Transverse colon (tissue), 4 donors: ENCODE results near the gene EIF4E1B. TPM values are rescaled to one million over a fixed set of nuclear protein-coding genes. Genes with fewer than 3 reads are reported as not detected.

Source experiments
- DNase-seq: peaks from one replicate; pipeline ENCODE4 v3.0.0-alpha.2; 2019
- H3K27ac ChIP-seq, 4 donors: fragments of 200-600 bp; sonication (generic); 2 replicates each; pipeline ENCODE4 v1.5.1; 2016 to 2018; ENCODE audit warnings: inconsistent platforms in 4 of 4
- H3K27me3 ChIP-seq: fragments of 200-600 bp; sonication (generic); 2 replicates; pipeline ENCODE4 v1.5.1; 2017; ENCODE audit warnings: inconsistent platforms
- H3K36me3 ChIP-seq, 4 donors: fragments of 200-600 bp; sonication (generic); 2 replicates each; pipeline ENCODE4 v1.5.1; 2017 to 2019; ENCODE audit warnings: inconsistent platforms in 4 of 4
- H3K4me1 ChIP-seq, 4 donors: fragments of 200-600 bp; sonication (generic); 2 replicates each; pipeline ENCODE4 v1.5.1; 2017 to 2020; ENCODE audit warnings: inconsistent platforms in 4 of 4
- H3K4me3 ChIP-seq, 4 donors: fragments of 200-600 bp; sonication (generic); 1 replicate in 1 of 4; 2 replicates in 3 of 4; pipeline versions ENCODE4 v1.5.1 to v1.6.1; 2017 to 2019; ENCODE audit warnings: inconsistent platforms in 4 of 4
- H3K9me3 ChIP-seq, 2 donors: fragments of 200-600 bp; sonication (generic); 2 replicates each; pipeline ENCODE4 v1.5.1; 2017 to 2019; ENCODE audit warnings: inconsistent platforms in 2 of 2
- EP300 ChIP-seq: sonication (generic); formaldehyde crosslinking; IDR thresholded peaks from one replicate; pipeline ENCODE4 v1.6.1; 2017; ENCODE audit warnings: antibody characterized with exemption, low read depth
- POLR2A ChIP-seq: fragments of 450-650 bp; IDR thresholded peaks from one replicate; pipeline ENCODE4 v1.6.1; 2016; ENCODE audit warnings: antibody characterized with exemption, mild to moderate bottlenecking, moderate library complexity
- POLR2AphosphoS5 ChIP-seq, 3 donors: sonication (generic); formaldehyde crosslinking; IDR thresholded peaks; one replicate each; pipeline ENCODE4 v1.6.1; 2016; ENCODE audit warnings: antibody characterized with exemption in 3 of 3
- WGBS, 2 donors: methylation state at CpG; one replicate each; pipeline ENCODE4 v1.1.5; 2018; ENCODE audit warnings: low coverage in 1 of 2; 5-methylcytosine and 5-hydroxymethylcytosine counted together
- in situ Hi-C, 4 donors: fragments of 200-750 bp; cut with MboI; loops; one replicate each; pipeline versions ENCODE4 v1.15.0 to v1.15.1; 2017; ENCODE audit warnings: low sequenced_read_pairs in 3 of 4, low pct_ligation_motif_present in 1 of 4, low pct_unique_long_range_greater_than_20kb in 1 of 4
- intact Hi-C: fragments of 100-400 bp; cut with DNase I; formaldehyde crosslinking; loops from one replicate; pipeline ENCODE4 v1.15.1; 2023; ENCODE audit warnings: low total_unique reads
- total RNA-seq, 4 donors: library from RNA; depleted of rRNA; stranded (reverse); fragments of >200 nt; gene quantifications; one replicate each; pipeline ENCODE4 v1.1.0, GENCODE V29; 2016
- TF ChIP-seq, protein P1 (sequence below), 5 experiments: fragments of 200-600 bp in 3 of 5; fragments of 450-650 bp in 2 of 5; sonication (generic) in 3 of 5; IDR thresholded peaks; 1 replicate in 2 of 5; 2 replicates in 3 of 5; pipeline ENCODE4 v1.5.1; 2016 to 2017; ENCODE audit warnings: antibody characterized with exemption in 5 of 5, inconsistent platforms in 3 of 5, mild to moderate bottlenecking in 2 of 5, moderate library complexity in 1 of 5

Gene EIF4E1B
- total RNA-seq, 4 donors from 2014 or later, result not detected

GRCh38 chr5:176664479-176664878 lies 34.0 kb downstream of the EIF4E1B start:
- intact Hi-C loops, result no loop called here
- Histone ChIP-seq H3K36me3 (no peaks in the 10 kb centered on the region), H3K9me3 (no peaks in the 10 kb centered on the region), H3K4me3 (no peak overlapping the region), H3K27ac (no peak overlapping the region), H3K4me1 (peaks cover 0 to 3% (median 1%) of the 10 kb centered on the region in 4 donors), H3K27me3 (peaks cover 16% of the 10 kb centered on the region)
- in situ Hi-C loops, result loop anchor here (10.0 to 25.0 kb wide), 3 partner anchors 248 to 300 kb away; no protein-coding TSS in a partner anchor
- WGBS, 2 donors, result 40 to 47% methylated on average over 2 to 6 of the region's 6 CpGs
- TF ChIP-seq, protein P1, sequence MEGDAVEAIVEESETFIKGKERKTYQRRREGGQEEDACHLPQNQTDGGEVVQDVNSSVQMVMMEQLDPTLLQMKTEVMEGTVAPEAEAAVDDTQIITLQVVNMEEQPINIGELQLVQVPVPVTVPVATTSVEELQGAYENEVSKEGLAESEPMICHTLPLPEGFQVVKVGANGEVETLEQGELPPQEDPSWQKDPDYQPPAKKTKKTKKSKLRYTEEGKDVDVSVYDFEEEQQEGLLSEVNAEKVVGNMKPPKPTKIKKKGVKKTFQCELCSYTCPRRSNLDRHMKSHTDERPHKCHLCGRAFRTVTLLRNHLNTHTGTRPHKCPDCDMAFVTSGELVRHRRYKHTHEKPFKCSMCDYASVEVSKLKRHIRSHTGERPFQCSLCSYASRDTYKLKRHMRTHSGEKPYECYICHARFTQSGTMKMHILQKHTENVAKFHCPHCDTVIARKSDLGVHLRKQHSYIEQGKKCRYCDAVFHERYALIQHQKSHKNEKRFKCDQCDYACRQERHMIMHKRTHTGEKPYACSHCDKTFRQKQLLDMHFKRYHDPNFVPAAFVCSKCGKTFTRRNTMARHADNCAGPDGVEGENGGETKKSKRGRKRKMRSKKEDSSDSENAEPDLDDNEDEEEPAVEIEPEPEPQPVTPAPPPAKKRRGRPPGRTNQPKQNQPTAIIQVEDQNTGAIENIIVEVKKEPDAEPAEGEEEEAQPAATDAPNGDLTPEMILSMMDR (IDR thresholded peaks at IDR 0.05), result no peak
- TF ChIP-seq EP300, result no peak
- no peak for DNase-seq

GRCh38 chr5:176664886-176665285 lies 34.4 kb downstream of the EIF4E1B start:
- in situ Hi-C loops, result loop anchor here (10.0 to 25.0 kb wide), 3 partner anchors 247 to 300 kb away; no protein-coding TSS in a partner anchor
- Histone ChIP-seq H3K27ac (no peak overlapping the region), H3K4me3 (no peak overlapping the region), H3K4me1 (peaks cover 0 to 3% (median 1%) of the 10 kb centered on the region in 4 donors), H3K27me3 (peaks cover 20% of the 10 kb centered on the region), H3K9me3 (no peaks in the 10 kb centered on the region), H3K36me3 (no peaks in the 10 kb centered on the region)
- DNase-seq, result no peak
- WGBS, 2 donors, result 58 to 76% methylated on average over 3 to 19 of the region's 19 CpGs
- intact Hi-C loops, result no loop called here
- no peak for TF ChIP-seq POLR2AphosphoS5 (IDR thresholded peaks at IDR 0.05)
- no peak for TF ChIP-seq POLR2A
- TF ChIP-seq, protein P1 (IDR thresholded peaks at IDR 0.05), result no peak
- no peak for TF ChIP-seq EP300

GRCh38 chr5:176665517-176665916 lies 35.0 kb downstream of the EIF4E1B start:
- in situ Hi-C loops (loop anchor here (10.0 to 25.0 kb wide), 3 partner anchors 247 to 299 kb away; no protein-coding TSS in a partner anchor), intact Hi-C loops (no loop called here)
- TF ChIP-seq POLR2AphosphoS5 (IDR thresholded peaks at IDR 0.05), result no peak
- no peak for TF ChIP-seq POLR2A
- TF ChIP-seq EP300, result no peak
- TF ChIP-seq, protein P1 (IDR thresholded peaks at IDR 0.05), result no peak
- no peaks in the 10 kb centered on the region for H3K36me3 ChIP-seq
- H3K27me3 ChIP-seq, result peaks cover 26% of the 10 kb centered on the region
- H3K4me3 ChIP-seq, result no peak overlapping the region
- 70 to 83% methylated on average over 5 to 6 of the region's 6 CpGs for WGBS, 2 donors
- no peaks in the 10 kb centered on the region for H3K9me3 ChIP-seq
- H3K4me1 ChIP-seq, result peaks cover 0 to 3% (median 1%) of the 10 kb centered on the region in 4 donors
- H3K27ac ChIP-seq, result no peak overlapping the region
- DNase-seq, result no peak

DNA sequence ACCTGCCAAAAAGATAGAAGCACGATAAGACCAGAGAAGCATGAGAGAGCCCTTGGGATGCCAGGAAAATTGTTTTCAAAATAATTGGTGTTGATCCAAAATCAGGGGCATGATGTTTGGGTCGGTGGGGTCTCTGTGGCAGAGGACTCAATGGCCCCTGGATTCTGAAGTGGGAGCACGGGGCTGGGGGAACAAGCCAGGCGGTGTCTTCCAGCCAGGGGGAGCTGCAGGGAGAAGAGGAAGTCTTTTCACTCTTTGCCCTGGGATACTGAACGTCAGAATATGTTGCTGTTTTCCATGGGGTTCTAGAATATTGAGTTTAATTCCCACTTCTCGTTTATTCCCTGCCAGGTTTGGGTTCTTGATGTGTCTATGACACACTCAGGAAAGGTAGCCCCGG lies 37.2 kb downstream of the EIF4E1B start:
- Histone ChIP-seq H3K9me3 (no peaks in the 10 kb centered on the region), H3K36me3 (no peaks in the 10 kb centered on the region), H3K4me3 (no peak overlapping the region), H3K27ac (no peak overlapping the region), H3K4me1 (no peaks in the 10 kb centered on the region), H3K27me3 (peaks cover 33% of the 10 kb centered on the region)
- in situ Hi-C loops, result loop anchor here (10.0 to 25.0 kb wide), 3 partner anchors 245 to 297 kb away; no protein-coding TSS in a partner anchor
- no peak for DNase-seq
- 62 to 64% methylated on average over 5 to 7 of the region's 7 CpGs for WGBS, 2 donors
- intact Hi-C loops, result no loop called here
- TF ChIP-seq POLR2AphosphoS5 (IDR thresholded peaks at IDR 0.05) (no peak), POLR2A (no peak), EP300 (no peak)
- TF ChIP-seq, protein P1 (IDR thresholded peaks at IDR 0.05), result no peak
